Measurements from ENCODE around the gene C1QTNF12.

C1QTNF12 gene

GRCh38 chr1:1226566-1227362 lies 19.8 kb downstream of the C1QTNF12 start:
- no peak for DNase-seq

DNA sequence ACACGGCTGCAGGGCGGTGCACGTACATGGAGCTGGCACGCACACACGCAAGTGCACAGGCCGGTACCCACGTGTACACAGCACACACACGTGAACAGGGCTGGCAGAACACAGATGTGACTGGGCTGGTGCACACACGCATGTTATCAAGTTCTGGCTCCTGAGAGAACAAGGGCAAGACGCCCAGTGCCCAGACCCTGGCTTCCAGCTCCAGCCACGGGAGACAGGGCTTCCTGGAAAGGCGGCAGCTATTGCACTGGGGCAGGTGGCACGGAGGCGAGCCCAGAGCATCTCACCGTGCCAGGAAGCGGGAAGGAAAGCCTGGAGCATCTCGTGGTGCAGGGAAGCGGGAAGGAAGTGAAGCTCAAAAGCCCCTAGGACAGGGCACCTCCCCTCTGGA lies 20.6 kb downstream of the C1QTNF12 start:
- no peak for DNase-seq

DNA sequence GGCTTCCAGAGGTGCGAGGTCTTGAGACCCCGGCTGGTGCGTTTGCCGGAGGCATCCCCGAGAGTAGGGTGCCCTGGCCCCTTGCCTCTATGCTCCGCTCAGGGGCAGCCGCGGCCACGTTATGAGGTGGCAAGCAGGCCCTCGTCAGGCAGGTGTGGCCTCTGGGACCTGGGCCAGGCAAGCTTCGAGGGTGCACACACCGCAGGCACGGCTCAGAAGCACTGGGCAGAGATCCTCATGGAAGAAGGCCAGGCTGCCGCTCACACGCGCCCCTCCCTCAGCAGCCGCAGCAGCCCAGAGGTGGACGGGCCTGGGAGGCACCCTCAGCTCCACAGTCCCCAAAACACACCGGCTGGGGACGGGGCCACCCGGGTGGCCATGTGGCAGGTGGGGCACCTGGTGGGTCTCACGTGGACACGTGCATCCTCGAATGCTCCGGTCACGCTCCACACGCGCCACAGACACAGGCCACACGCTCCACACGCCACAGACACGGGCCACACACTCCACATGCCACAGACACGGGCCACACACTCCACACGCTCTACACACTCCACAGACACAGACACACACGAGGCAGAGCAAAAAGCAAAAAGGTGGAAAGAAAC lies 21.2 kb downstream of the C1QTNF12 start:
- no peak for DNase-seq

- no peak for DNase-seq
Observed at GRCh38 chr1:1223891-1224290, 22.6 kb downstream of the C1QTNF12 start.

- no peak for DNase-seq
Observed at GRCh38 chr1:1223321-1223720, 23.2 kb downstream of the C1QTNF12 start.

- DNase-seq = no peak
Observed at GRCh38 chr1:1222575-1223225, 23.8 kb downstream of the C1QTNF12 start.

DNA sequence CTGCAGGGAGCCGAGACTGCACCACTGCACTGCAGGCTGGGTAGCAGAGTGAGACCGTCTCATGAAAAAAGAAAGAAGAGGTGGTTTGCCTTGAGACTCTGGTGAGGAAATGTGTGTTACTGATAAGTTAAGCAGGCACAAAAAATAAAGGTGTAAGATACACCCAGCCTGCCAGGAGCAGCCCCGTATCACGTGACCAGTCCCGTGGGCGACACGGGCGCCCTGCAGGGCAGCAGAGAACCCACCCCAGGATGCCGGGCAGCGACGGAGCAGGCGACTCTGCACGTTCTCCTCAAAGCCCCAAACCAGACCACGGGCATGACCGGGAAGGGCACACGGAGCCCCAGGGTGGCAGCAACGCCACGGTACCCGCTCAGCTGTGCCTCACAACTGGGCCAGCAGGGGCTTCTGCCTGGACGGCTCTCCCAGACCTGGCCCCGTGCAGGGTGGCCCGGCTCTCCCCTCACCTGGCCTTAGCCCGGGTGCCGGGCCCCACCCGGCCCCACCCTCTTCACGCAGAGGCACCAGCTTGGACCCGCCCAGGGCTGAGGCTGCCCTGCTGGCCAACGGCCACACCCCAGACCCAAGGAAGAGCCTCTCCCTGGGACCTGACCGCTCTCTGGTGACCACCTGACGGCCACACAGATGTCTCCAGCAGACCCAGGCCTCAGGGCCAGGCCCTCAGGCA lies 24.5 kb downstream of the C1QTNF12 start:
- no peak for DNase-seq

DNA sequence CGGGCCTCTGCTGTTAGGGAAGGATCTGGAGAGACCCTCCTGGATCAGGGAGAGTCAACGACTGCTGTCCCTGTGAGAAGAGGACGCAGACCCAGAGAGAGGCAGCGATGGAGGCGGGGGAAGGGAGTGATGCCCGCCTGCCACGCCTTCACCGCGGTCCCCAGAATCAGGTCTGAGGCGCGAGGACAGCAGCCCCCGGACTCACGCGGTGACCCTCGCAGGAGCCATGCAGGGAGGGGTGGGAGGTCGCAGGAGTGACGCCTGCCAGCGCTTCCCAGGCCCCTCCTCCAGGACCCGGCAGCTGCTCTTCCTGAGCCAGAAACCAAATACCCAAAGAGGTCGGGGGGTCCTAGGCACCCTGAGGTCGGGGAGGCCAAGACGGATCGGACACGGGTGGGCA lies 26.3 kb downstream of the C1QTNF12 start:
- DNase-seq = no peak

DNA sequence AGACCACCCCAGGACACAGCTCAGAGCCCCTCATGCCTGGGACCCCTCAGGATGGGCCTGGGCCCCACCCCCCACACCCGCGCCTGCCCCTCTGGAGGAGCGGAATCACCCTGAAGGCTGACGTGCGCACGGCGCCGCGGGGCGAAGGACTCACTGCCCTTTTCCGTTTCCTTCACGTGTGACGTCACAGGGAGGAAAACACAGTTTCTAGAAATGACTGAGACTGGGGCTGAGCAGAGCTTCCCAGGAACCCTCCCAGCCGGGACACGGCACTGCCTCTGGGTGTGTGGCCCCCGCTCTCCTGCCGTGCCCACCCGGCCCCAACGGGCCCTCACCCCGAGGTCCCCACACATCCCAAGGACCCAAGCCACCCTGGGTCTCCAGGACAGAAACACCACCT lies 27.2 kb downstream of the C1QTNF12 start:
- DNase-seq = no peak

DNA sequence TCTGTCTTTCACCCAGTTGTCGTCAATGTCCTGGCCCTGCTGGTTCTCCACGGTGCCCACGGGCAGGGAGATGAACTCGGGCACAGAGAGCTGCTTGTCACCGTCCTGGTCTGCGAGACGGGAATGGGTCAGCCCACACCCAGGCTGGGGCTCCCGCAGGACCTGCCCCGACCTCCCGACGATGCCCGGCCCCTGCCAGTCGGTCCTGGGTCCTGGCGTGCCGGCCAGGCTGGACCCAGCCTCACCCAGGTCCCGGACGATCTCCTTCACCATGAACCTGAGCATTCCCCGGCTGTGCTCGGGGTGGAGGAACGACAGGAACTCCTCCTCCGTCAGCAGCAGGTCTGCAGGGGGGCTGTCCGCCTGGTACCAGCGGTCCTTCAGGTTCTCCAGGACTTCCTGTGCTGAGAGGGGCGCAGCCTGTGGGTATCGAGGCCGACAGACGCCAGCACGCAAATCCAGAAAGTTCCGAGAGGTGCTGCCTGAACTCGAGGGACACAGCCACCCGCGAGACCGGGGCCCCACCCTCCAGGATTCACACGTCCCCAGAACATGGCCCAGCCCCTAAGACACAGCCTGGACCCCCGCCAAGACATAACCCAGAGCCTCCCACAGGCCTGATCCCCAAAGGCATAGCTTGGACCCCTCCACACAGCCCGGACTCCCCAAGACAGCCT lies 27.9 kb downstream of the C1QTNF12 start:
- no peak for DNase-seq

DNA sequence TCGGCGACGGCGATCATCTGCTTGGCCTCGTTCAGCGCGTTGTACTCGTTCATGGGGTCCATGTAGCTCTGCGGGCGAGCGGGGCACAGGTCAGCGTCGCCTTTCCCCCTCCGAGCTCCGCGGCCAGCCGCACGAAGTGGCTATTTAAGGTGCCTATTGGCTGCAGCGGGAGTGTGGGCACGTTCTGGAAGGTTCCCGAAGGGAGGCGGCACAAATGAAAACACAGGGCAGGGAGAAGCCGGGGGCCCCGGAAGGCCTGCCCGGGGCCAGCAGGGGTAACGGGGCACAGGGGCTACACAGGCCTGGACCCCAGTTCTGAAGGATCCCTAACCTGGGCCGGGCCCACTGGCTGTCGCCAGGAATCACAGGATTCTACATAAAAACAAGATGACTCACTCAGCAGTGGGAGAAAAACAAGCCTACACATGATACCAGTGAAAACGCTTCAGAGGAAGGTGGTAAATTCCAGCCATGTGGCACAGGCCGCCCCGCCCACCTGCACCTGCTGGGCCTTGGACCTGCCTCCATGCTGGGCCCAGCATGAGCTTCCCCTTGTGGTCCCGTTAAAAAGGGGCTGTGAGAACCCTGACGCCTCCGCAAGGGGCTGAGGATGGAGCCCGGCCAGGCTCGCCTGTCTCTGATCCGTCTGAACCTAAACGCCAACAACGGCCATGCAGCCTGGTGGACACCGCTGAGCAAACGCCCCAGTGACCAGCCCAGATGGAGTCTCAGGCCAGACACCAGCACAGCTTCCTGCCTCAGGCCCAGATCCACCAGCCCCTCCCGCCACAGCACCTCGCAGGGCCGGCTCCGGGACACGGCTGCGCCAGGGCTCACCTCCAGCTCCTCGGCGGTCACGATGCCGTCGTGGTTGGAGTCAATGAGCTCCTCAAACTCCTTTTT lies 28.6 kb downstream of the C1QTNF12 start:
- DNase-seq = no peak

DNA sequence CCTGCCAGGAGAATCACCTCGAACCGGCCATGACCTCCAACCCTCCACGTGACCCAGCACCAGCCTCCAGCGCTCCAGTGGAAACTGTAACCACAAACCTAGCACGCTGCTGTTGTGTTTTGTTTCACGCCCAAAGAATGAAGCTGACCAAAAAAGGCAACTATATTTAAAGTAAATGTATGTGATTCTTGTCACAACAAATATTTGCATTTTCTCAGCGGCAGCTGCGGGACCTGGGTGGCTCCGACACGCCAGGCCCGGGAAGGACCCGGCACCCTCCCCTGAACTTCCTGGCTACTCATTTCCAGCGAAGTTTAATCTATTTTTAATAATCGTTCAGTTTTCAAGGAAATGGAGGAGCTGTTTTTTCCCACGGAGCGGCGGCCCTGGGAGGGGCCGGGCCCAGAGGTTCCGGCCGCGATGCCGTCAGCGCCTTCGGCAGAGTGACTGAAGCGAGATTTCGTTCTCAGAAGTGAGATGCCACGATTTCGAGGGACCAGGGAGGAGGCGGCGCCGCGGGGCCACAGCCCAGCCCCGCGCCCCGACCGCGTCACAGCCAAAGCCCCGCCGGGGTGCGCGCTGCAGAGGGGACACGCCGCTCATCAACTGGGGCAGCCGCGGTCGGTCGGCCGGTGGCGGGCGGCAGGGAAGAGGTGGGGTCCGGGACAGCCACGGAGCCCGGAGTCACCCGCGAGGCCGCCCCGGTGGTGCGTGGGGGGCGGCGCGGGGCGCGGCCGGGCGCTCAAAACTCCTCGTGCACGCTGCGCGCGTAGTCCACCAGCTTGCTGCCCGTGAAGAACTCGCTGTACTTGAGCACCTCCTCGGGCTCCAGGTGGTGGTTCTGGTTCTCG lies 29.5 kb downstream of the C1QTNF12 start:
- DNase-seq = no peak

DNA sequence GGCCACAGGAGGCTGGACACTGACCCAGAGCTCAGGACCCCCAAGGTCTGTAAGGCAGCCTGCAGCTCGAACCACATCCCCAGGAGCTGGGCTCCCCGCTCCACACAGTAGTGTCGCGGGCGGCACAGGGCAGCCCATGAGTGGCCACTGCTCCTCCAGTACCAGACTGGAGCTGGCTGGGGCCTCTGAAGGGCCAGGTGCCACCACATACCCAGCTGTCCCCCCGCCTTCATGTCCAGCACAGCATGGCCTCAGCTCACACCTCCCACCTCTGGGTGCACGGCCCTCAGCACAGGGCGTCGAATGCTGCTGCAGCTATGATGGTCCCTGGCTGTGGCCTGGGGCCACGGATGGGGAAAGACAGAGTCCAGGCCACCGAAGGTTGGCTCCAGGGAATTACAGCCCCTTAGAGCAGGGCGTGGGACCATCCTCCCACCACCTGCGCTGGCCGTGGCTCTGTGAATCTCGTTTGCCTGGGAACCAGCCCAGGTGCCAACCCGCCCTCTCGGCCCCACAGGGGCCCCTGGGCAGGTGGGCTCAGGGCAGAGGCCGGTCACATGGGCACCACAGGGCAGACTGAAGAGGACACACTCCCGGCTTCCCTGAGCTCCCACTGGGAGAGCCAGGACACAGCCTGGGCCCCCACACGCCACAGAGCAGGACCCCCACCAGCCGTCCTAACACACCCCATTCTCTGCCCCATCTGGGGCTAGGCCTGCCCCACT lies 30.5 kb downstream of the C1QTNF12 start:
- no peak for DNase-seq

- DNase-seq = no peak
Observed at GRCh38 chr1:1215080-1215676, 31.3 kb downstream of the C1QTNF12 start.

DNA sequence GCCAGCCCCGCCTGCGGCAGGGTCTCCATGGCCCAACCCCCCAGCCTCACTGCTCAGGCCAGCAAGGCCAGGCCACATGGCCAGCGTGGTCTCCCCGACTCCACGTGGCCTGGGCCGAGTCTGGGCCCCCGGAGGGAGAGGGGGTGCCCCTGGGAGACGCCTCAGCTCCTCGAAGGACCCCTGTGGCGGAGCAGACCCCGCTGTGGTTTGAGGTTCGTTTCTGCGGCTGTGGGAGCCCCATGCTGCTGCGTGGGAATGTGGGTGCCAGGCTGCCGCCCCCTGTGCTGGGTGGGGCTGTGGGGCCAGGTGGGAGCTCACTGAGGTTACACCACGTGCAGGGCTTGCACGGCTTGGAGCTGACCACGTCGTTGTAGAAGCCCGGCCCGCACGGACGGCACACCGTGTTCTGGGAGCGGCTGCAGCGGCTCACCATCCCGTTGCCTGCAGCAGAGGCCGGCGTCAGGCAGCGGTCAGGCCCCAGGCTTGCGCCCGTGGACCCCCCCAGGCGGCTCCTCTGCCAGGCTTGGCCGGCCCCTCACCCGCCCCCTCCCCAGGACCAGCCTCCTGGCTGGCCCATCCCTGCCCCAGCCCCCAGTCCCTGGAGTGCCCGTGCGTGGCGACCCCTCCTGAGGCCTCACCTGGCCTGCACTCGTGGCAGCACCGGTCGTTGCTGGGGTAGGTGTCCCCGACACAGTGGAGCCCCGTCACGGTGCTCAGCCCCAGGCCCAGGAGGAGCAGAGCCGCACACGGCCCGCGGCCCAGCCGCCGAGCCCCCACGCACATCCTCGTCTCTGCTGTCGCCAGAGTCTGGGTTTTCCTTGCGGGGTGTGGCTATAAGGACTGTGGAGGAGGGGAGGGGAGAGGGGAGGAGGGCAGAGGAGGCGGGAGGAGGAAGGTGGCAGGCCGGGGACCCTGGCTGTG lies 32.9 kb downstream of the C1QTNF12 start, which contains the start of gene TNFRSF4:
Gene TNFRSF4, minus strand, starts transcription at position 809 of the 921 bp plus-strand sequence. Its CDS starts 26 bp downstream, at position 783.
- peak; percentile 22 for DNase-seq

DNA sequence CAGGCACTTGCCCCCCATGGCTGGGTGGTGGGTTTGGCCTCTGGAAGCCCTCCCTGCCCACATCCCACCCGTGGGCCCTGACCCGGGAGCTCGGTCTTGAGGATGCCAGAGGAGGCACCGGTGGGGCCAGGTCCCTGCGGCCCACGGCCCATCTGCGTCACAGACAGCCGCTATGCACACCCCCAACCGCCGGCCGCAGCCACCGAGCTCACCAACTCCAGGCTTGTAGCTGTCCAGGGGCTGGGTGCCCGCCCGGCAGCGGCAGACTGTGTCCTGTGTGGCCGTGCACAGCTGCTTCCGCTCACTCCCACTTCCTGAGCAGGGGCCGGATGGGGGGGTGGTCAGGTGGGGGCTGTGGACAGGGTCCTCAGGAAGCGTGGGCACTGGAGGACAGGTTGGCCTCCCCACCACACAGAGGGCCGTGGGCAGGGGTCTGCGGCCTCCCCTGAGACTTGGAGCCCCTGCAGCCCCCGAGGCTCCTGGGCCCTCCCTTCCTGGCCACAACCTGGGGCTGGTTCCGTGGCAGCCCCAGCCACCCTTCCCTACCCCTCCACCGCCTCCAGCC lies 33.7 kb downstream of the C1QTNF12 start:
- peak; percentile 71 for DNase-seq

- peak; percentile 23 for DNase-seq
Observed at GRCh38 chr1:1211541-1212441, 34.7 kb downstream of the C1QTNF12 start.
